Ectodermal cell (in vitro differentiated cells): ENCODE measurements around the gene COL4A4.
A peak's percentile ranks its signal among the peaks of the same experiment; 100 is the strongest.

Experiments
- H3K27ac ChIP-seq: 2 replicates; pipeline ENCODE4 v1.7.0; 2013; ENCODE audit warnings: mild to moderate bottlenecking, low read depth, low read length; ENCODE audit not compliant: insufficient read depth, poor library complexity, severe bottlenecking
- H3K27me3 ChIP-seq: 2 replicates; pipeline ENCODE4 v1.7.0; 2013; ENCODE audit warnings: mild to moderate bottlenecking, low read length; ENCODE audit not compliant: insufficient read depth, control insufficient read depth, poor library complexity, severe bottlenecking
- H3K36me3 ChIP-seq: one replicate; pipeline ENCODE4 v1.7.0; 2013; ENCODE audit warnings: low read length; ENCODE audit not compliant: control insufficient read depth, insufficient read depth
- H3K4me1 ChIP-seq: one replicate; pipeline ENCODE4 v1.7.0; 2013; ENCODE audit warnings: low read length; ENCODE audit not compliant: control insufficient read depth, insufficient read depth
- H3K4me3 ChIP-seq: 2 replicates; pipeline ENCODE4 v1.7.0; 2013; ENCODE audit warnings: low read depth, low read length, control low read depth; ENCODE audit not compliant: insufficient read depth
- H3K9me3 ChIP-seq: 2 replicates; pipeline ENCODE4 v1.7.0; 2013; ENCODE audit warnings: mild to moderate bottlenecking, low read length, moderate library complexity; ENCODE audit not compliant: control insufficient read depth
- WGBS, 2 experiments: methylation state at CpG; one replicate each; pipeline ENCODE4 v1.1.7; 2013; ENCODE audit warnings: missing lambda C conversion rate in 2 of 2; 5-methylcytosine and 5-hydroxymethylcytosine counted together

COL4A4 gene

GRCh38 chr2:227163485-227163997 lies 464 bp downstream of the COL4A4 start:
- Histone ChIP-seq H3K9me3 (no peaks in the 10 kb centered on the region), H3K4me3 (peak overlapping the region; percentile 41), H3K36me3 (no peaks in the 10 kb centered on the region), H3K27me3 (peaks cover 66% of the 10 kb centered on the region), H3K4me1 (no peaks in the 10 kb centered on the region), H3K27ac (no peak overlapping the region)
- 3 to 4% methylated on average over 20 of the region's 20 CpGs for WGBS, 2 experiments

GRCh38 chr2:227161947-227162346 lies 2.1 kb downstream of the COL4A4 start:
- H3K4me3 ChIP-seq, result no peak overlapping the region

GRCh38 chr2:227160164-227160563 lies 3.8 kb downstream of the COL4A4 start:
- no peaks in the 10 kb centered on the region for H3K4me1 ChIP-seq
- no peak overlapping the region for H3K27ac ChIP-seq
- H3K27me3 ChIP-seq, result peaks cover 48% of the 10 kb centered on the region
- no peak overlapping the region for H3K4me3 ChIP-seq
- no peaks in the 10 kb centered on the region for H3K9me3 ChIP-seq
- 92 to 93% methylated on average over 2 of the region's 2 CpGs for WGBS, 2 experiments
- H3K36me3 ChIP-seq, result no peaks in the 10 kb centered on the region

More at GRCh38 chr2:227161947-227162346, 2.1 kb downstream of the COL4A4 start:
- Histone ChIP-seq H3K27me3 (peaks cover 66% of the 10 kb centered on the region), H3K9me3 (no peaks in the 10 kb centered on the region), H3K27ac (no peak overlapping the region), H3K4me1 (no peaks in the 10 kb centered on the region), H3K36me3 (no peaks in the 10 kb centered on the region)

- Histone ChIP-seq H3K9me3 (no peaks in the 10 kb centered on the region), H3K4me1 (no peaks in the 10 kb centered on the region), H3K27ac (no peak overlapping the region), H3K27me3 (no peaks in the 10 kb centered on the region), H3K4me3 (no peak overlapping the region), H3K36me3 (no peaks in the 10 kb centered on the region)
- 94 to 96% methylated on average over 6 of the region's 6 CpGs for WGBS, 2 experiments
Observed at GRCh38 chr2:227154986-227155774, 8.8 kb downstream of the COL4A4 start.

GRCh38 chr2:227153758-227154486 lies 10.1 kb downstream of the COL4A4 start:
- Histone ChIP-seq H3K9me3 (no peaks in the 10 kb centered on the region), H3K27me3 (no peaks in the 10 kb centered on the region)

GRCh38 chr2:227153307-227153706 lies 10.7 kb downstream of the COL4A4 start:
- Histone ChIP-seq H3K4me3 (no peak overlapping the region), H3K27me3 (no peaks in the 10 kb centered on the region), H3K9me3 (no peaks in the 10 kb centered on the region), H3K36me3 (no peaks in the 10 kb centered on the region), H3K27ac (no peak overlapping the region), H3K4me1 (no peaks in the 10 kb centered on the region)
- WGBS, 2 experiments, result 89 to 91% methylated on average over 4 of the region's 4 CpGs

More at GRCh38 chr2:227153758-227154486, 10.1 kb downstream of the COL4A4 start:
- Histone ChIP-seq H3K36me3 (no peaks in the 10 kb centered on the region), H3K4me3 (no peak overlapping the region), H3K27ac (no peak overlapping the region), H3K4me1 (no peaks in the 10 kb centered on the region)
- 93 to 94% methylated on average over 3 to 4 of the region's 4 CpGs for WGBS, 2 experiments

- Histone ChIP-seq H3K27me3 (no peaks in the 10 kb centered on the region), H3K36me3 (no peaks in the 10 kb centered on the region), H3K4me1 (no peaks in the 10 kb centered on the region), H3K9me3 (no peaks in the 10 kb centered on the region), H3K27ac (no peak overlapping the region), H3K4me3 (no peak overlapping the region)
- WGBS, 2 experiments, result 95% methylated on average over 2 of the region's 2 CpGs
Observed at GRCh38 chr2:227152093-227152766, 11.8 kb downstream of the COL4A4 start.

- WGBS, 2 experiments, result 89 to 90% methylated on average over 2 of the region's 2 CpGs
- no peaks in the 10 kb centered on the region for H3K9me3 ChIP-seq
- no peaks in the 10 kb centered on the region for H3K36me3 ChIP-seq
- no peaks in the 10 kb centered on the region for H3K27me3 ChIP-seq
- no peak overlapping the region for H3K4me3 ChIP-seq
- H3K27ac ChIP-seq, result no peak overlapping the region
- H3K4me1 ChIP-seq, result no peaks in the 10 kb centered on the region
Observed at GRCh38 chr2:227150222-227150936, 13.6 kb downstream of the COL4A4 start.

GRCh38 chr2:227148106-227148505 lies 15.9 kb downstream of the COL4A4 start:
- WGBS, 2 experiments, result 91 to 98% methylated on average over 2 of the region's 2 CpGs
- H3K9me3 ChIP-seq, result no peaks in the 10 kb centered on the region
- H3K4me1 ChIP-seq, result no peaks in the 10 kb centered on the region
- no peak overlapping the region for H3K4me3 ChIP-seq
- H3K27ac ChIP-seq, result no peak overlapping the region
- H3K36me3 ChIP-seq, result no peaks in the 10 kb centered on the region
- no peaks in the 10 kb centered on the region for H3K27me3 ChIP-seq
